Measurements from ENCODE around the gene UMODL1. TPM values are rescaled to one million over a fixed set of nuclear protein-coding genes. Genes with fewer than 3 reads are reported as not detected.

The UMODL1 gene
- total RNA-seq, 1 donor from 2014 or later = not detected

DNA sequence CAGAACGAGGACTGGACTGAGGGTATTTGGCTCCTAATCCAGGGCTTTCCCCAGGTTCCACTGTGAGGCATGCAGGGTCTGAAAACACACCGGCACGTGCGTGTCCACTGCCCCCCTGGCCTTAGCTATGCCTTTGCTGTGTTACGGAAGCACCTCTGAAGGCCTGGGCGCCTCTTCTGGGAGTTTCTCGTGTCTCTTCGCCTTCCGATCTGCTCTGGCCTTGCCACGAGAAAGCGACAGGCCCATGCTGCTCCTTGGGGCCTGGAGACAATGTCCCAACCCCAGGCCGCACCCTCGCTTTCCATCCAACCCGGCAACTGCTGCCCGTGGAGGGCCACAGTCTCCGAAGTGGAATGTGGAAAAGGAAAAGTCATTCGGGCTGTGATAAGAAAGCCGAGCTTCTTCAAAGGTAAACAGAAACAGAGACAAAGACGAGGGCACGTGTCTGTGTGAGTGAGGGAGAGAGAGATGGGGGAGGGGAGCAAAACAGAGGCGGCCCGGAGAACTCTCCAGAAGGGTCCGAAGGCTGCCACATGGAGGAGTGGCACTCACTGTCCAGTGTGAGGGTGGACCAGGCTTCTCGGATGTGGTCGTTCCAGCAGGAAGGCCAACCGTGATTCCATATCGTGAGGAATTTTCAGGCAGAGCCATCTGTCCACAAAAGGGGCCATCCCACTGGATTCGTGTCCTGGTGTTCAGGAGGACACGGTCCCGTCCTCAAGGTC lies 3.4 kb upstream of the UMODL1 start:
- no peaks in the 10 kb centered on the region for H3K27me3 ChIP-seq
- H3F3A ChIP-seq (ENCODE audit: low read depth) = no peaks in the 10 kb centered on the region
- H3K36me3 ChIP-seq = no peaks in the 10 kb centered on the region
- no peak overlapping the region for H3K27ac ChIP-seq
- H3K9ac ChIP-seq = no peak overlapping the region
- H3K27me3 Mint-ChIP-seq (ENCODE audit: insufficient read depth, low read depth) = peaks cover 17% of the 10 kb centered on the region
- TF ChIP-seq EZH2 (IDR thresholded peaks at IDR 0.05) (no peak), CTCF (IDR thresholded peaks at IDR 0.05) (no peak), EZH2phosphoT487 (IDR thresholded peaks at IDR 0.05) (no peak)
- H2AFZ ChIP-seq (replicated peaks) = peak overlapping the region; percentile 56
- H3K79me2 ChIP-seq (ENCODE audit: low read depth) = no peaks in the 10 kb centered on the region
- no peaks in the 10 kb centered on the region for H3K9me3 Mint-ChIP-seq
- no peaks in the 10 kb centered on the region for H3K36me3 Mint-ChIP-seq
- H3K4me3 Mint-ChIP-seq = no peak overlapping the region
- H3K4me1 Mint-ChIP-seq = peaks cover 30% of the 10 kb centered on the region
- H3K9me3 ChIP-seq (ENCODE audit: low read depth) = no peaks in the 10 kb centered on the region
- H3K27ac Mint-ChIP-seq = no peak overlapping the region
- H4K20me1 ChIP-seq (ENCODE audit: low read depth) = no peaks in the 10 kb centered on the region
- no peak overlapping the region for H3K4me2 ChIP-seq
- H3K4me3 ChIP-seq = no peak overlapping the region
- peaks cover 18% of the 10 kb centered on the region for H3K4me1 ChIP-seq
- no peak for DNase-seq (ENCODE audit: low spot score)

- Mint-ChIP-seq H3K27ac (no peak overlapping the region), H3K36me3 (no peaks in the 10 kb centered on the region), H3K4me3 (no peak overlapping the region), H3K9me3 (no peaks in the 10 kb centered on the region), H3K4me1 (peaks cover 26% of the 10 kb centered on the region), H3K27me3 (ENCODE audit: insufficient read depth, low read depth) (peaks cover 14% of the 10 kb centered on the region)
- Histone ChIP-seq H3K79me2 (ENCODE audit: low read depth) (no peaks in the 10 kb centered on the region), H3F3A (ENCODE audit: low read depth) (no peaks in the 10 kb centered on the region), H3K9ac (no peak overlapping the region), H3K4me2 (no peak overlapping the region), H3K4me1 (peaks cover 13% of the 10 kb centered on the region), H3K4me3 (no peak overlapping the region), H3K27ac (no peak overlapping the region), H4K20me1 (ENCODE audit: low read depth) (no peaks in the 10 kb centered on the region), H2AFZ (replicated peaks) (no peak overlapping the region), H3K27me3 (no peaks in the 10 kb centered on the region), H3K36me3 (no peaks in the 10 kb centered on the region), H3K9me3 (ENCODE audit: low read depth) (no peaks in the 10 kb centered on the region)
- TF ChIP-seq EZH2 (IDR thresholded peaks at IDR 0.05) (no peak), CTCF (IDR thresholded peaks at IDR 0.05) (no peak), EZH2phosphoT487 (IDR thresholded peaks at IDR 0.05) (no peak)
- DNase-seq (ENCODE audit: low spot score) = no peak
Observed at GRCh38 chr21:42068256-42068545, 2.9 kb upstream of the UMODL1 start.

GRCh38 chr21:42068592-42068991 lies 2.5 kb upstream of the UMODL1 start:
- Histone ChIP-seq H3K4me3 (no peak overlapping the region), H3K4me1 (peaks cover 9% of the 10 kb centered on the region), H4K20me1 (ENCODE audit: low read depth) (no peaks in the 10 kb centered on the region), H3K9me3 (ENCODE audit: low read depth) (no peaks in the 10 kb centered on the region), H2AFZ (replicated peaks) (no peak overlapping the region), H3K4me2 (no peak overlapping the region), H3K27me3 (no peaks in the 10 kb centered on the region), H3K27ac (no peak overlapping the region), H3F3A (ENCODE audit: low read depth) (no peaks in the 10 kb centered on the region), H3K79me2 (ENCODE audit: low read depth) (no peaks in the 10 kb centered on the region), H3K9ac (no peak overlapping the region), H3K36me3 (no peaks in the 10 kb centered on the region)
- H3K9me3 Mint-ChIP-seq = no peaks in the 10 kb centered on the region
- no peaks in the 10 kb centered on the region for H3K36me3 Mint-ChIP-seq
- no peak overlapping the region for H3K27ac Mint-ChIP-seq
- TF ChIP-seq EZH2phosphoT487 (IDR thresholded peaks at IDR 0.05) (no peak), EZH2 (IDR thresholded peaks at IDR 0.05) (no peak), CTCF (IDR thresholded peaks at IDR 0.05) (no peak)
- peaks cover 22% of the 10 kb centered on the region for H3K4me1 Mint-ChIP-seq
- H3K4me3 Mint-ChIP-seq = no peak overlapping the region
- H3K27me3 Mint-ChIP-seq (ENCODE audit: insufficient read depth, low read depth) = peaks cover 14% of the 10 kb centered on the region
- DNase-seq (ENCODE audit: low spot score) = no peak
